GM18517 (cell line): ENCODE data around the gene SLC51A.
"Not testable (repeated sequence)": the region's sequence is repeated elsewhere in the genome, so short reads cannot be mapped to it uniquely, and the experiment has no call there.

ENCODE experiments used
- ATAC-seq: cut with Tn5 transposase; IDR thresholded peaks from one replicate; pipeline ENCODE4 v1.9.1; 2021; ENCODE audit warnings: mild to moderate bottlenecking, moderate library complexity; ENCODE audit not compliant: unreplicated experiment

The SLC51A gene

GRCh38 chr3:196216089-196216564, at the start of gene SLC51A:
Gene SLC51A (plus strand): TSS chr3:196216534. CDS start chr3:196216713, 179 bp downstream.
- ATAC-seq: no peak

- no peak for ATAC-seq
These were observed 49.6 kb upstream of the SLC51A start for GRCh38 chr3:196166741-196167140.

DNA sequence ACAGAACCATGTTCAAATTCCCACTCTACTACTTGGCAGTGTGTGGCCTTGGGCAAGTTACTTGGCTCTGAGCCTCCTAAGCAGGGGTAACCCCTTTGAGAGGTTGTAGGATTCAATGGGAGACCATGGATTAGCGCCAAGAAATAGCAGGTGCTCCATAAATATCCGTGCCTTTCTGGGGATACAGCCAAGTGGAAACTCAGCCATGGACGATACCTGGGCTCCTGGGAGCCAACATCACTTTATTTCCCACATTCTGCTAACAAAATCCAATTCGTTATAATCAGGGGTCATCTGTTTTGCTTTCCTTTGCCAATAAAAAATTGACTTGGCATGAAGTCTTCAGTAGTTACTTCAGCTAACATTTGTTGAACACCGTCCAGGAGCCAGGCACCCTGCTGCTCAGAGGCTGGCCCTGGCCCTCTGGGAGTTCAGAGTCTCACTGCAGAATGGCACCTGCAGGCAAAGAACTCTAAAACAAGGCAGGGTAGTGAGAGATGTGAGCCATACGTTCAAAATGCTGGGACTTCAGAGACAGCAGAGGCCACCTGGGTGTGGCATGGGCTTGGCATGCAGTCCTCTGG, 47.4 kb upstream of the SLC51A start:
- no peak for ATAC-seq

DNA sequence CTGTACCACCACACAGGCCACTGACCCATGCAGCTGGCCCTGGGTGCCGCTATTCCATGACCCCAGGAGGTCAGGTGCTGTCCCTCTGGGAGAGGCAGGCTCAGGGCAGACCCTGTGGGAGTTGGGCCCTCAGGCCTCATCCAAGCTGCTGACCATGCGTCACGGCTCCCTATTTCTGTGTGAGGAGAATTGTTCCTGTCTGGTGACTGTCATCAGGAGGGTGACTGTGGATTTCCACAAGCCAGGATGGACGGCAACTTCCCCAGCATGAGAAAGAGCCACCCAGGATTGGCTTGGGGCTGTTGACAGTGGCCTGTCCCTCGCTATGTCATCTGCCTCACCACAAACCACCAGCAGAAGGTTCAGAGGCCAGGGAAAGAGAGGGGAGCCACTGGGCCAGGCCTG, 46.5 kb upstream of the SLC51A start:
- ATAC-seq: no peak

GRCh38 chr3:196170296-196170695, 46.0 kb upstream of the SLC51A start:
- not testable (repeated sequence) for ATAC-seq

DNA sequence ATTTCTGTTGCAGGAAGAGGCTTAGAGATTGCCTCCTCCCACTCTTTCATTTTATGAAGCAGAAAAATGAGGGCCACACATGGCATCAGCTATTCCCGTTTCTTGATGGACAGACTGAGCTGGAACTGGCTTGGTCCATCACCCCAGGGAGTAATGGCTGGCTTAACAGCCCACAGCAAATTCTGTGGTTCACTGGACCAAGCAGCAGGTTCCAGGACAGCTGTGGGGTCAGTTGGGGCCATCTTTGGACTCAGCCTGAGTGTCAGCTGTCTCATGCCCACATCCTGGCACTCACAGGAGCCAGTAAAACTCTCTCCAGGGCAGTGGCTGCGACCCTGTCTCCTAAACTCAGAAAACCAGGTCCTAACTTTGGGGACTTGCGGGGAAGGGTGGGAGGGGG, 41.7 kb upstream of the SLC51A start:
- no peak for ATAC-seq

DNA sequence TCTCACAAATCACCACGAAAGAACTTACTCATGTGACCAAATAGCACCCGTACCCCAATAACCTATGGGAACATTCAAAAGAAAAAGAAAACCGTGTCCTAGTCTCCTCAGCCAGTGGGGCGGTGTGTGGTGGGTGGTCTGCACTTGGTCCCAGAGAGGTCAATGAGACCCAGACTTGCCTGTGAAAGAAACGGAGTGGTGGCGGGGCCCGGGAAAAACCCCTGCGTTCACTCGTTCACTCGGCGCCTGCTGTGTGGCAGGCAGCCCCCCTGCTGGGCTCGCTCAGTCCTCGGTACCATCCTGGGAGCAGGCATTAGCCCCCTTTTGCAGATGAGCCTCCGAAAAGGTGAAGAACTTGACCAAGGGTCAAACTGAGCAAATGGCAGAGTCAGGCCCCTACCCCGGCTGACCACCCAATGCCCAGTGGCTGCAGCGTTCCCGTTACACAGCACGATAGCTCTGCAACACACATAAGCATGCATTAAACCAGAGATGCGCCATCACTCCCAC, 41.2 kb upstream of the SLC51A start:
- ATAC-seq: no peak

DNA sequence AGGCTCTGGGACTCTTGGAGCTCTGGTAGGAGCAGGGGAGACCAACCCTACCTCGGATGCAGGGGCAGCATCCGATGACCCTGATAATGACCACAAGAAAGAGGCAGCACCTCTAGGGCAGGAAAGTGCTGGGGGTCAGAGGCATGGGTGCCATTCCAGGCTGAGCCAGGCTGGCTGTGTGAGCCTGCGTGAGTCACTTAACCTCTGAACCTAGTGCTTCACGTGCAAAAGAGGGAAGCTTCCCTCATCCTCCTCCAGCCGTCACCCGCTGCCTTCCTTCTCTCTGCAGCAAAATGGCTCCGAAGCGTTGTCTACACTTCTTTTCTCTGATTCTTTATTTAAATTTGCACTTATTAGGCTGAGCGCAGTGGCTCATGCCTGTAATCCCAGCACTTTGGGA, 40.6 kb upstream of the SLC51A start:
- ATAC-seq: no peak

DNA sequence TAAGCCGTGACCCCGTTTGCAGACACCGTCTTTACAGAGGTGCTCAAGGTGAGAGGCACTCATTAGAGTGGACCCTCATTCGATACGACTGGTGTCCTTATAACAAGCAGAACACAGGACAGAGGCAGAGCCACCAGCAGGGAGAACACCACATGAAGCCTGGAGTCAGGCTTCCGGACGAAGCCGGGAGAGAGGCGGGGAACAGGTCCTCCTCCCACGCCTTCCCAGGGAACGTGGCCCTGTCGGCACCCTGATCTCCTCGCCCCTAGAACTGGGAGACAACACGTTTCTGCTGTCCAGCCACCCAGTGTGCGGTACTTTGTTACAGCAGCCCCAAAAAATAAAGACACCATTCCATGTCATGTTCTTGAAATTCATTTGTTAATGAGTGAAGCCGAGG, 38.8 kb upstream of the SLC51A start:
- no peak for ATAC-seq

DNA sequence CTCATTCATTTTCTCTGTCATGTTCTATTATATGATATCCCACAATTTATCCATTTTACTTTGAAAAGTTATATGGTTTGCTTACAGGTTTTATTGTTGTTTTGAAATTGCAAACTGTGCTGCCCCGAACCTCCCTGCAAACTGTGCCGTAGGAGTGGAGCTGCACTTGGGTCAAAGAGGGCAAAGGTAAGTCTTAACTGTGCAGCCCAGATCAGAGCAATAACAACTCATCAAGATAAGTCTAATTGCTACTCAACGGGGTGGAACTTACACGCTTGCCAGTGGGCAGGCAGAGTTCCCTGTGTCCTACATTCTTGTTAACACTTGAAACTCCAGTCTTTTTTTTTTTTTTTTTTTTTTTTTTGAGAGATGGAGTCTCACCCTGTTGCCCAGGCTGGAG, 38.4 kb upstream of the SLC51A start:
- no peak for ATAC-seq

DNA sequence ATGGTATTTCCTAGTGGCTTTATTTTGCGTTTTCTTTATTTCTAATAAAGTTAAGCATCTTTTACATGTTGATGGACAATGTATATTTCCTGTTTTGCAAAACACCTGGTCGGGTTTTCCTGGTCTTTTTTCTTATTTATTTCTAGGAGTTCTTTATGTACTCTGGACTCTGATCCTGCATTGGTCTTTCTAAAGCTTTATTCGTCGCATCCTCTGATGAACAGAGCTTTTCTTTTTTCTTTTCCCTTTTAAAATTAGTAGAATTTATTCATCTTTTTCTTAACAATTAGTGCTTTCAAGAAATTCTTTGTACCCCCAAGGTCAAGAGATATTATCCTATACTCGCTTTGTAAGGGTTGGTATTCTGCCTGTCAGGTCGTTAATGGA, 37.3 kb upstream of the SLC51A start:
- ATAC-seq: no peak

- ATAC-seq: peak; percentile 70
These were observed 36.7 kb upstream of the SLC51A start for GRCh38 chr3:196179380-196180308.

DNA sequence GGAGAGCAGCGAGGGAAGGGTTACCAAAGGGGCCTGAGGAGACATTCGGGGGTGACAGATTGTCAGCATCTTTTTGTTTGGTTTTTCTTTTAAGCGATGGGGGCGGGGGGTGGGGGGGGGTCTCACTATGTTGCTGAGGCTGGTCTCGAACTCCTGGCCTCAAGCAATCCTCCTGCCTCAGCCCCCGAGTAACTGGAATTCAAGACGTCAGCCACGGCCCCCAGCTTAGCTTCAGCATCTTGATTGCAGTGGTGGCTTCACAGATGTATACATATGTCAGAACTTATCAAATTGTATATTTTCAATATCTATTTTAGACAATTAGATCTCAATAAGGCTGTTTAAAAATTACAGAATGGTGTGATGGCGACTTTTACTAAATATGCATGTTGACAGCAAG, 36.0 kb upstream of the SLC51A start:
- no peak for ATAC-seq

GRCh38 chr3:196181127-196181546, 35.2 kb upstream of the SLC51A start:
- no peak for ATAC-seq

- not testable (repeated sequence) for ATAC-seq
These were observed 32.2 kb upstream of the SLC51A start for GRCh38 chr3:196184169-196184432.

GRCh38 chr3:196184881-196185280, 31.5 kb upstream of the SLC51A start:
- ATAC-seq: no peak

DNA sequence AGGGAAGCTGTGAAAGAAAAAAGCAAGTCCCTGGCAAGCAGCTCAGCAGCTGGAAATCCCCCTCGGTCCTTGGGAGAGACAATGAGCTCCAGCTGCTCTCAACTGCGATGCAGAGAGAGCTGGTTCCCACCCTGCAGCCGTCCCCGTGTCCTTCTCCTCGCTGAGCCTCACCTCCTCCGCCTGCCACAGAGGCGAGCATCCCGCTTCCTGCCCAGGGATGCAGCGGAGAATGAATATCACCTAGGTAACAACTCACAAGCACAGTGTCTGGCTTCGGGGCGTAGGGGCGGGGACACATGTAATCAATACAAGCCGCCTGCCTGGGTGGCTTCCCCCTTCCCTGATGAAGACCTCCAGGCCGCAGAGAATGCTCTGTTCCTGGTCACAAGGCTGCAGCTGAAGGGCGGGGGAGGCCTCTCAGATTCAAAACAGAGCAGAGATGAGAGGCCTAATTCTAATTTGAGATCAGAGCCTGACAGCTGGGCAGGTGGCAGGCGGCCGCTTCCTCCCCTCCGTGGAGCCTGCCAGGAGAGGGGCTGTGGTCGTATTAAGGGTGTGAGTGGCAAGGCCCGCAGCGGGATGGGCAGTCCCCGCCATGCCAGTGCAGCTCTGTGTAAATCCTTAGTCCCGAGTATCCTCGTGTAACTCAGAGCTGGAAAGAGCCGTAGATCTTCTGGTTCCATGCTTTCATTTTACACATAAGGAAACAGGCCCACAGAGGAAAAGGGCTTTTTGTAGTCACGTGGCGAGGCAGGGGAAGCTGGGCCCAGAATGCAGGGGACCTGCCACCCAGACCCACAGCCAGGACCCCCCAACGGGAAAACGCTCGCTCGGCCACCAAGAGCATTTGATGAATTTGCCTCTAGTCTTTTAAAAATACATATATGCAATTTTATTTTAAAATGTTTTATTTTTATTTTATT, 29.4 kb upstream of the SLC51A start:
- ATAC-seq: peak; percentile 47

GRCh38 chr3:196189566-196190347, 26.6 kb upstream of the SLC51A start:
- no peak for ATAC-seq

- peak; percentile 31 for ATAC-seq
These were observed 24.3 kb upstream of the SLC51A start for GRCh38 chr3:196192036-196192523.

DNA sequence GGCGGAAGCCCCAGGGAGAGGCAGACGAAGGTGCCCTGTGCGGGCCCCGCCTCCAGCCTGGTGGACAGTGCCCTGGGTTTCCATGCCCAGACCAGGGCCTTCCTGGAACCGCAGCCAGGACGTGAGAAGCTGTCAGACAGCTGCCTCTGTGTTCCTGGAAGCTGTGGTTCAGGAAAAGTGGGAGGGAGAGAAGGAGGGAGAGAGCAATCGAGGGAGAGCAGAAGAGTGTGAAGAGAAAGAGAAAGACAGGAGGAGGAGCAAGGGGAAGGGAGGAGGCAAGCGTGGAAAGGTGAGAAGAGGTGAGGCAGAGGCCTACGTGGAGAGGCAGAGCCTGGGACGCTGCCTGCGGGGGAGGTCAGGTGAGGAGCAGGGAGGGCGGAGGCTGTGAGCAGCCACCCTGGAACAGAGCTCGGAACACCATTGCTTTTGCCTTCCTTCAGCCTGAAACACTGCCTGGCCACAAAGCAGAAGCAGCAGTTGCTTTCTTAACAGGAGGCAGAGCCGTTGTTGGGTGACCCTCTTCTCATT, 23.7 kb upstream of the SLC51A start:
- peak; percentile 14 for ATAC-seq
